Right atrium auricular region (tissue), 2 donors: ENCODE results near the gene IFNA8. TPM values are rescaled to one million over a fixed set of nuclear protein-coding genes. Genes with fewer than 3 reads are reported as not detected.

Experiments used
- DNase-seq: peaks from one replicate; pipeline ENCODE4 v3.0.0-alpha.2; 2019; ENCODE audit warnings: low spot score
- H3K27ac ChIP-seq, 2 donors: fragments of 200-600 bp; sonication (generic); 1 replicate in 1 of 2; 2 replicates in 1 of 2; pipeline ENCODE4 v1.5.1; 2016 to 2019
- H3K27me3 ChIP-seq, 2 donors: fragments of 200-600 bp; sonication (generic); one replicate each; pipeline versions ENCODE4 v1.5.1 to v1.6.0; 2017 to 2019
- H3K36me3 ChIP-seq: fragments of 200-600 bp; sonication (generic); one replicate; pipeline ENCODE4 v1.5.1; 2016
- H3K4me1 ChIP-seq, 2 donors: fragments of 200-600 bp; sonication (generic); one replicate each; pipeline versions ENCODE4 v1.5.1 to v1.6.0; 2017 to 2019
- H3K4me3 ChIP-seq, 2 donors: fragments of 200-600 bp; sonication (generic); 1 replicate in 1 of 2; 2 replicates in 1 of 2; pipeline ENCODE4 v1.5.1; 2017 to 2019; ENCODE audit warnings: mild to moderate bottlenecking in 1 of 2, moderate library complexity in 1 of 2
- H3K9me3 ChIP-seq, 2 donors: fragments of 200-600 bp; sonication (generic); one replicate each; pipeline ENCODE4 v1.5.1; 2019
- CTCF ChIP-seq, 2 donors: fragments of 200-600 bp; sonication (generic); IDR thresholded peaks; one replicate each; pipeline ENCODE4 v1.5.1; 2019; ENCODE audit warnings: antibody characterized with exemption in 2 of 2
- total RNA-seq, 2 donors: library from RNA; depleted of rRNA; stranded (reverse); fragments of >200 nt; gene quantifications; one replicate each; pipeline ENCODE4 v1.1.0, GENCODE V29; 2016

The IFNA8 gene
- total RNA-seq, 2 donors from 2014 or later = not detected

- no peaks in the 10 kb centered on the region for H3K9me3 ChIP-seq
- H3K27me3 ChIP-seq = no peaks in the 10 kb centered on the region
- H3K27ac ChIP-seq = no peak within 1 kb of the TSS
- DNase-seq = no peak
- no peaks in the 10 kb centered on the region for H3K4me1 ChIP-seq
- H3K4me3 ChIP-seq = no peak within 1 kb of the TSS
- no peak for TF ChIP-seq CTCF (IDR thresholded peaks at IDR 0.05)
- H3K36me3 ChIP-seq = no peaks in the 10 kb centered on the region
Observed at GRCh38 chr9:21385131-21385670, 23.7 kb upstream of the IFNA8 start, which contains the start of gene IFNA2. IFNA2 (minus strand) TSS chr9:21385398; CDS start chr9:21385329, 69 bp downstream.

- no peak for DNase-seq
- no peak overlapping the region for H3K4me3 ChIP-seq
- peak in 1 of 2 donors; percentile 40 for TF ChIP-seq CTCF (IDR thresholded peaks at IDR 0.05)
- H3K27me3 ChIP-seq = no peaks in the 10 kb centered on the region
- no peak overlapping the region for H3K27ac ChIP-seq
- no peaks in the 10 kb centered on the region for H3K9me3 ChIP-seq
- H3K4me1 ChIP-seq = peaks cover 0 to 8% of the 10 kb centered on the region in 2 donors
- no peaks in the 10 kb centered on the region for H3K36me3 ChIP-seq
Observed at GRCh38 chr9:21392270-21392669, 16.6 kb upstream of the IFNA8 start.

GRCh38 chr9:21395778-21396717, 12.9 kb upstream of the IFNA8 start:
- H3K36me3 ChIP-seq = no peaks in the 10 kb centered on the region
- DNase-seq = no peak
- peaks cover 0 to 8% of the 10 kb centered on the region in 2 donors for H3K4me1 ChIP-seq
- H3K27me3 ChIP-seq = no peaks in the 10 kb centered on the region
- H3K4me3 ChIP-seq = peak overlapping the region; percentile 40 to 47
- TF ChIP-seq CTCF (IDR thresholded peaks at IDR 0.05) = peak; percentile 66 to 86
- H3K27ac ChIP-seq = no peak overlapping the region
- H3K9me3 ChIP-seq = no peaks in the 10 kb centered on the region

DNA sequence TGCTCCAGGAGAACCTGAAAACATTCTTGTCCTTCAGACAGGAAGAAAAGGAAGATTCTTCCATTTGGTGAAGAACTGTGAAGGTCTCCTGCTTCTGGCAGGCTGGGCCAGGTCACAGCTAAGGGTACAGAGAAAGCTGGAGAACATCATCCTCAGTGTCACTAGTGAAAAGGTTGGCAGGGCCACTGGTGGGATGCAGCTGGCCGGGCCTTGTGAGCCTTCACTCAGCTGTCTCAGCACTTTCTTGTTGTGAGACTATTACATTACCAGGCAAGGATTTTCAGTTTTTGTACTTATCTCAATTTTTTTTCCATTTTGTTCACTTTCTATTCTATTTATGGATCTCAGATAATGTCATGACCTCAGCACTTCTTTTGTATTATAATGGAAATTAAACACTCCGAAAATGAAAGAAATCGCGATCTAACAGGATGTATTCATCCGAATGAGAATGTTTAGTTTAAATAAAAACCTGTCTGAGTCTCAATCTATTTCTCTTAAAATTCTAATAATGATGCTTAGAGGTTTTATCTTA, 9.9 kb upstream of the IFNA8 start:
- no peak for DNase-seq
- H3K27me3 ChIP-seq = no peaks in the 10 kb centered on the region

DNA sequence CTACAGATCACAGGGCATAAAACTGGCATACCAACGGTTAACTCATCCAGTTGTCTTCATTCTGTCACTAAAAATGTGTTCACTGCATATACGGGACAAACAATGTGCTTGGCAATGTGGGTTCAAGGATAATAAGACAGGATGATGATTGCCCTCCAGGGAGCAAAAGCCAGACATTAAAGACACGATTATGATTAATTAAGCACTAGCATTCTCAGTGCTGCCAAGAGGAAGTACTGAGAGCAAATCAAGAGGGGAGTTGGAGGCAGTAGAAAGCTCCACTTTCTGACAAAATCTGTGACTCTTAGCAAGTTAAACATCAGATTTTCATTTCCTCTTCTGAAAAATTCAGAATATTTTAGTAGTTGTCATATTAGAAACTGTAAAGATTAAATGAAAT, 9.0 kb upstream of the IFNA8 start:
- TF ChIP-seq CTCF (IDR thresholded peaks at IDR 0.05) = no peak
- DNase-seq = no peak
- Histone ChIP-seq H3K4me1 (peaks cover 0 to 16% of the 10 kb centered on the region in 2 donors), H3K36me3 (no peaks in the 10 kb centered on the region), H3K27me3 (no peaks in the 10 kb centered on the region), H3K4me3 (no peak overlapping the region), H3K27ac (no peak overlapping the region), H3K9me3 (no peaks in the 10 kb centered on the region)

More for the DNA sequence above, 9.9 kb upstream of the IFNA8 start:
- no peak overlapping the region for H3K4me3 ChIP-seq
- no peak for TF ChIP-seq CTCF (IDR thresholded peaks at IDR 0.05)
- H3K27ac ChIP-seq = no peak overlapping the region
- H3K9me3 ChIP-seq = no peaks in the 10 kb centered on the region
- peaks cover 0 to 16% of the 10 kb centered on the region in 2 donors for H3K4me1 ChIP-seq
- no peaks in the 10 kb centered on the region for H3K36me3 ChIP-seq
